Stimulated activated CD4-positive, alpha-beta T cell treated with anti-CD3 and anti-CD28 coated beads, Interleukin-15, amount 100 ng/mL, for 1 hour (primary cell): ENCODE measurements around the gene SRD5A1.

Experiments
- DNase-seq, 2 donors: peaks; one replicate each; pipeline ENCODE4 v3.0.0-alpha.2; 2020; ENCODE audit warnings: low read depth in 1 of 2, low spot score in 1 of 2

The SRD5A1 gene

GRCh38 chr5:6711409-6712141, 78.3 kb downstream of the SRD5A1 start:
- no peak for DNase-seq

- peak in 1 of 2 donors; percentile 33 for DNase-seq
Measured at GRCh38 chr5:6712142-6712576, 78.9 kb downstream of the SRD5A1 start.

DNA sequence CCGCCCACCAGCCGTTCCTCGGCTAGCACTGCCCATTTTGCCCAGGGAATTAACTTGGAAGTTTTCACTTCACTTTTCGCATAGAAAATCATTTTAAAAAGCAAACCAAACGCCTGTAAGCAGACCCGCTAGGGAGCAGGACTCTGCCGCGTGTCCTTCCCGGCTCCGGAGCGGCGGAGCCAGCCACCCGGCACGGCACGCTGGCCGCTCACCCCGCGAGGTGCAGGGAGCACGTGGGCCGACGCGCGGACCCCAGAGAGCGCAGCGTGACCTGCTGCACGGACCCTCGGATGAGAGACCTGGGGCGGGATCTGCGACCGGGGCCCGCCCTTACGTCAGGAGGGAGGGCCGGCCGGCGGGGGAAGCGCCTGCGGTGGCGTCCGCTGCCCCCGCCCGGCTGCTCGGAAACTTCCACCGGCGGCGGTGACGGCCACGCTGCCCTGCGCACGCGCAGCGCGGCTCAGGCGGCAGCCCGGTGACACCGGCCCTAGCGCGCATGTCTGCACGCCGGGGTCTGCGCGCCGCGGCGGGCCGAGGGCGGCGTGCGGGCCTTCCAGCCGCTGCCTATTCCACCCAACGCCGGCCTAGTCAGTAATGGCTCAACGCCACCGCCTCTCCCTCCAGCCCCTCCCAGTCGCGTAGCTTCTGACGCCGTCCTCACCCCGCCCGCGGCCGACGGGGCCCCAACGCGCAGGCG, 79.5 kb downstream of the SRD5A1 start:
- peak; percentile 96 to 98 for DNase-seq

DNA sequence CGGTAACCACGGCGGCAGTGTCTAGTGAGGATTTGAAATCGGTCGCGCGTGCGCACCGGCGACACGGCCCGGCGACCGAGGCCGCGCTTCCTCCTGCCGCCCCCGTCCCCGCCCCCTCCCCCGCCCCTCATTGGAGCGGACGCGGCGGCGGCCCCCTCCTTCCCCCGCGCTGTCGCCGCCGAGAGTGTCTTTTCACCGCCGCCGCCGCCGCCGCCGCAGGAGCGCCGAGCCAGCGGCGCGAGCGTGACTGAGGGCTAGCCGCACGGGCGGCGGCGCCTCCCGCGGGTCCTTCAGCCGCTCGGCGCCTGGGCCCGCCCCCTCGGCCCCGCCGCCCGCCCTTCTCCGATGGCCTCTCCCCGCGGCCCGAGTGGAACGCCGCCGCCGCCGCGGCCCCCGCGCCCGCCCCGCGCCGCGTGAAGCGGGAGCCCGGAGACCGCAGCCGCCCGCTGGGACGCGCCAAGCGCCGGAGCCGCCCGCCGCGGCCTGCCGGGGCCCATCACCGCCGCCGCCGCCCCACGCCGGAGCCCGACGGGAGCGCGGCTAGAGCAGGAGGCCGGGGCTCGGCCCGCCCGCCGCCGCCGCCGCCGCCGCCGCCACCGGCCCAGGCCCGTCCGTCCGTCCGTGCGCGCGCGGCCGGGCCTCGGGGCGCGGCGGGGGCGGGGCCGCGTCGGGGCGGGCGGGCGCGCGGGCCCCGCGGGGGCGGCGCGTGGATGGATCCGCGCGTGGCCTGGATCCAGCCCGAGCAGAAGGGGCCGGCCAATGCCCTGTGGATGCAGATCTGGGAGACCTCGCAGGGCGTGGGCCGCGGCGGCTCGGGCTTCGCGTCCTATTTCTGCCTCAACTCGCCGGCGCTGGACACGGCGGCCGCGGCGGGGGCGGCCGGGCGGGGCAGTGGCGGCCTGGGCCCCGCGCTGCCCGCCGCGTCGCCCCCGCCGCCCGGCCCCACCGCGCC, 80.3 kb downstream of the SRD5A1 start, which contains the start of gene TENT4A:
Gene TENT4A, plus strand, starts transcription at position 159 of the 952 bp plus-strand sequence. Its CDS starts 552 bp downstream, at position 711.
- DNase-seq, result peak in 1 of 2 donors; percentile 17

GRCh38 chr5:6714226-6715041, 81.2 kb downstream of the SRD5A1 start:
- peak in 1 of 2 donors; percentile 25 for DNase-seq

DNA sequence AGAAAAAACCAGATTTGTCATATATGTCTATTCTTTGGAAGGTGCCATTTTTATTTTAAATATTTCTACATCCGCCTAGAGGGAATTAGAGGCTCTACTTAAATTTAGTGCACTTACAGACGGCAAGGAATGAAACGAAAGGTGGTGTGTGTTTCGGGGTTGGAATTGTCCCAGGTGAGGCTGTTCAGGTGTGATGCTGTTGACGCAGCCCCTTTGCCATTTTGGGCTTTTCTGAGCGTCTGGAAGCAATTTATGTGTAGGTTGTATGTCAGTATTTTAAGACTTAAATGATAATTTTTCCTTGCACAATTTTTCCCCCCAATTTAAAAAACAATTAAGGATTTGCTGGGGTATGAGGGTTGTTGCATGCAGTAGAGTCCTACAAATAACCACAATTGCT, 82.0 kb downstream of the SRD5A1 start:
- no peak for DNase-seq

- no peak for DNase-seq
Measured at GRCh38 chr5:6715758-6716628, 82.8 kb downstream of the SRD5A1 start.

DNA sequence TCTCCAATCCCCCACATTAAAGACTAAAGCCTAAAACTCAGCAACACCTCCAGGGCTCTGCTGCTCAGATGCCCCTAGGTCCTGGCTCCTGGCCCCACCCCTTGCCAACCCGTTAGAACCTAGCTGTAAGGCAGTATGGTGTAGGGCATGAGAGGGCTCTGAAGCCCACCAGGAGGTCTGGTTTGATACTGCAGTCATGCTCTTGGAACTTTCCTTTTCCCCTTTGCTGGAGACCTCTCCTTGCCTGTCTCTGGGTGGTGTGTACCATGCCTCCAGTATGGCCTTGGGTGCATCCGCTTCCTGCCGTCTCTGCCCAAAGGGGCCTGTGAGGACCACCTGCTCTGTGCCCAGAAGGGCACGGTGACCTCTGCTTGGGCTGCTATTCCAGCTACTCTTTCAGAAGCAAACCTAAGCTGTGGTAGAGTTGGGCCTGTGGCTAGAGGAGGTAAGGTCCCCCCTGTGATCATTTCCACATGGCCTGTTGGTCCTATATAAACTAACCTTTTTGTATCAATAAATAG, 83.4 kb downstream of the SRD5A1 start:
- no peak for DNase-seq

- DNase-seq, result no peak
Measured at GRCh38 chr5:6717247-6717646, 84.0 kb downstream of the SRD5A1 start.

- no peak for DNase-seq
Measured at GRCh38 chr5:6717687-6718086, 84.4 kb downstream of the SRD5A1 start.

DNA sequence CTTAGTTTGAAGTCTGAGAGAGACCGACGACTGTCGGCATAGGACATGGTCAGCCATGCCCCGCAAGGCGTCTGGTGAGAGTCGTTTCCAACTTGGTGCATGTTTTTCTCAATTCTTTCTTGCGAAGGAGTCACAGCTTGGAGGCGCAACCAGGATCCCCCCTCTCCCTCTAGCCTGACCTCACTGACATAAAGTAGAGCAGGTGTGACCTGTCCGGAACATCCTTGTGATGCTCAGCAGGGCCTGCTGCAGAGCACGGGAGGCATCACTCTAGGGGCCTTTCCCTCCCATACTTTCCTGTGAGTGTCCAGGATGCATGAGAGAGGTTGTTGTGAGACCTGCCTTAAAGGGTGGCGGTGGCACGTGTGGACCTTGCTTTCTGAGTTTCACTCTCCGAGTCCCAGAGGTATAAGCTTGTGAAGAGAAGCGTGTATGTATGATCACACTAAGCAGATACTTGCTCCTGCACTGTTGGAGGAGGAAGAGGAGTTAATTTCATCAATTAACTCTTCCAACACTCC, 85.0 kb downstream of the SRD5A1 start:
- DNase-seq, result no peak

DNA sequence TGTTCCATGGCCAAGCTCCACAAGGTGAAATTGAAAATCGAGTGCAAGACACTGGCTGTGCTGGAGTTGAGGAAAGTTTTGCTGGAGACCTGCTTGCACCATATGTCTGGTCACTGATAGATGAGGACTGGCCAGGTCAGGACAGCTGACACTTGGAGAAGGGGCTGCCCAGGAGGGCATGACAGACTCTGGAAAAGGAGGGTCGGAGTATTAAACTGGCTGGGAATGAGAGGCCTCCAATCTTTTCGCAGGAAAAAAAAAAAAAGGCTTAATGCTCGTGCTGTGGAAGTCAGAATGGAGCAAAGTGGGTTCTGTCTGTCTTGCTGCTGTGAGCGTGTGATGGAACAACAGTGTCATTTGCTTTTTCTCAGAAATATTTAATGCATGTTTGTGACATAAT, 85.5 kb downstream of the SRD5A1 start:
- no peak for DNase-seq

- DNase-seq, result no peak
Measured at GRCh38 chr5:6719417-6719816, 86.2 kb downstream of the SRD5A1 start.

DNA sequence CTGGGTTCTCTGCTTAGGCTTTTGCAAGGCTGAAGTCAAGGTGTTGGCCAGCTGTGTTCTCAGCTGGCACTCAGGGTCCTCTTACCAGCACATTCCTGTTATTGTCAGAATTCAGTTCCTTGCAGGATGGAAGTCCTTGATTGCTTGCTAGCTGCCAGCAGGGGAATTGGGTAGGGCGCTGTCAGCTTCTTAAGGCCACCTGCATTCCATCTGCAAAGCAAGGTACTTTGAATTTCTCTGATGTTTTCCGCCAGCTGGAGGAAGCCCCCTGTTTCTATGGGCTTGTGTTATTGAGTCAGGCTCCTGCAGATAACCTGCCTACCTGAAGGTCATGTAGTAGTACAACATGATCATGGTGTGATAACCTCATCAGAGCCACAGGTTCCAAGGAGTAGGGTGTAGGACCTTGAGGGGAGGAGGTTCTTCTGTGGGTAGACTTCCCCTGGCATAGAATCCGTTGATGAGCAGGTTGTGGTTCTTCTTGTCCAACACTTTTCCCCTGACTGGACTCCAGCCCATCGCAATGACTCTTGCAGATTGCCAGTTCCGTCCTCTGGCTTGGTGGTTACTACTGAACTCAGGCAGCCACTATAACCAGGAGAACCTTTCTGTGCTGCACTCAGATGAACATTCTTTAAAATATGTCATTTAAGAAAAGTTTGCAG, 86.8 kb downstream of the SRD5A1 start:
- no peak for DNase-seq

DNA sequence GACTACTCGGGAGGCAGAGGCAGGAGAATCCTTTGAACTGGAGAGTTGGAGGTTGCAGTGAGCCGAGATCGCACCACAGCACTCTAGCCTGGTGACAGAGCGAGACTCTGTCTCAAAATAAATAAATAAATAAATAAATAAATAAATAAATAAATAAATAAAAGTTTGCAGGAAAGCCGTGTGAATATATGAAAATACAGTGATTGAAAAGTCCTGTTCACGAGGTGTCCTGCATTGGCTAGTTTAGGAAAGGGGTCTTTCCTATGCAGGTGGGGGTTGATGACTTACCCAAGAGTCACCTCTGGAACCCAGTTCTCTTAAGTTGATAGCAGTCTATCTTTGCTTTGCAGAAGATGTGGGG, 87.3 kb downstream of the SRD5A1 start:
- no peak for DNase-seq

DNA sequence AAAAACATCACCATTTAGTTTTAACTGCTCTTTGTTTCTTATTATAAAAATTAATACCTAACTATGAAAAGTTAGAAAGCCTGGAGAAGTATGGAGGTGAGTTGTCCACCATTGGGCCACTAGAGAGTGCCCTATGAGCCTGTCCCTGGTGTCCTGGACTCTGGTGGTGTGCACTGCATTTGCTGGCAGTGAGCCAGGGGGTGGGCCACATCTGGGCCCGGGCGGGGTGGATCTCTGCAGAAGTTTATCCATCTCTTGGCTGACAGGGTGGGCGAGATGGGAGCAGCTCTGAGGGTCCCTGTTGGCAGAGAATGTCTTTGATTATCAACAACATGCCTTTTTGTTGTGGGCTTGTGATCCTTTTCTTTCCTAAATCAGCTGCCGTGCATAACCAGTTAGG, 88.2 kb downstream of the SRD5A1 start:
- no peak for DNase-seq

DNA sequence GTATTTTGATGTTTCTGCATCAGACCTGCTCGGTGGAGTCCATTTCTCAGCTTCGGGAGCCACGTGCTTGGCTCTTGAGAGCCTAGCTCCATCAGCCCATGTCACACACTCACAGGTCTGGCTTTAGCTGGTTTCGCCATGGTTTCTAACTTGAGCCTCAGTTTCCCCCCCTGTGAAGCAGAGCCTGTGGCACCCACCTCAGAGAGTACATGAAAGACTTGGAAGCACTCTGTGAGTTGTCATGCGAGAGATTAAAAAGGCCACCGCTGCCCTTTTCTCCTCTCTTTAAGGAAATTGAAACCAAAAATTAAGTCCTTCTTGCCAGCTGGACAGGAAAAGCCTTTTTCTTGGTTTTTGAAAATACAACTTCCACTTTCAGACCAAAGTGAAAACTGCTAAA, 88.8 kb downstream of the SRD5A1 start:
- no peak for DNase-seq

DNA sequence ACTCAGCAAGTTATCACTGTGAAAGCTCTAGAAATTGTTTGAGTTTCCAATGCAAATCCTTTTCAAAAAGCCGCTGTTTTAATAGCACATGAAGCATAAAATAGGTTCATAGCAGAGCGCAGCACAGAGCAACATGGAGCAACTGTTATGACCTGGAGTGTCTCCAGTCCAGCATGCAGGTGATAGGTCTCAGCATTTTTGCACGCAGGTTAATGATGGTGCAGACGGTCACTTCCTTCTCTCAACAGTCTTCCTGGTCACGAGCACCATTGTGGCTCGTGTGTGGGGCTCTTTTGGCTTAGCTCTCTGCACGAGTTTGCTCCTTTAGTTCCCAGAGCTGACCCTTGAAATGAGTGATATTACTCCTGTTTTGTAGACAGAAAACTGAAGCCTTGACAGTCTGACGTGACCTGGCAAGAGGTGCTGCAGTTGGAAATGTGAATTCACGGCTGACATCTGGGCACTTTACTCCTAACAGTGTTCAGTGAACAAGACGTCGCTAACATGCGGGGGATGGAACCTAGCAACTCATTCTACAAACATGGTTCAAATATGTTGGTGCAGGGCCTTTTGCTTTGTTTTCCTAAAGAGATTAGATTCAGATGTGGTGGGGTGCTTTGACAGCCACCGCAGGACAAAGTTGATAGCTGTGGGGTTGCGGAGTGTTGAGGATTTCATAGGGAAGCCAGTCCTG, 90.0 kb downstream of the SRD5A1 start:
- DNase-seq, result no peak
